Measurements from ENCODE around the gene EML3. TPM values are rescaled to one million over a fixed set of nuclear protein-coding genes. Genes with fewer than 3 reads are reported as not detected.

EML3 gene
- polyA plus RNA-seq (2011; rRNA removed): 15.2 and 19.7 TPM in 2 replicates
- polyA plus RNA-seq (2012; cell fraction: cytosol; rRNA removed): 16.7 and 22.6 TPM in 2 replicates
- polyA plus RNA-seq (2012; cell fraction: nucleus; rRNA removed): 124 and 129 TPM in 2 replicates
- polyA plus RNA-seq (2017; fragmentation: RNase III; extraction: RNeasy Plus Mini Kit Qiagen cat#74134 plus additional on column Dnase treatment): 21.4 to 28.0 TPM (median 27.2 TPM) in 3 replicates
- 15.4 and 16.7 TPM in 2 replicates for polyA minus RNA-seq (2011; rRNA and poly(A)+ RNA removed)

- Histone ChIP-seq H3K9me3 (no peaks in the 10 kb centered on the region), H3K4me3 (peak within 1 kb of the TSS; percentile 61), H3K27ac (peak within 1 kb of the TSS; percentile 80 to 98), H3K4me2 (peak within 1 kb of the TSS; percentile 81), H3K4me1 (peaks cover 29% of the 10 kb centered on the region)
- WGBS (ENCODE audit: missing lambda C conversion rate): 18% methylated on average over 11 of the region's 91 CpGs
- DNase-seq (ENCODE audit: low read depth in 1 of 2, low spot score in 1 of 2) (peak; percentile 88), FAIRE-seq (no peak), ATAC-seq (peak; percentile 65 to 82)
- no peak for TF ChIP-seq ZC3H11A (IDR thresholded peaks at IDR 0.05)
- TF ChIP-seq PBX3 (IDR thresholded peaks at IDR 0.05): no peak
- no peak for TF ChIP-seq ATOH8 (CRISPR knock-in tag; IDR thresholded peaks at IDR 0.05; ENCODE audit: low read depth)
- peak; percentile 76 for TF ChIP-seq SMC3 (IDR thresholded peaks at IDR 0.05)
- TF ChIP-seq KDM5A (IDR thresholded peaks at IDR 0.05): no peak
- no peak for TF ChIP-seq GATA3 (IDR thresholded peaks at IDR 0.05; ENCODE audit: borderline replicate concordance)
- no peak for TF ChIP-seq BHLHE40 (IDR thresholded peaks at IDR 0.05; ENCODE audit: low read depth, low read length)
- TF ChIP-seq JUNB (IDR thresholded peaks at IDR 0.05): no peak
- TF ChIP-seq ESRRA (IDR thresholded peaks at IDR 0.05; ENCODE audit: borderline replicate concordance, low read length): no peak
- no peak for TF ChIP-seq USF2 (IDR thresholded peaks at IDR 0.05)
- no peak for TF ChIP-seq NR3C1 (IDR thresholded peaks at IDR 0.05)
- TF ChIP-seq E2F6 (IDR thresholded peaks at IDR 0.05; ENCODE audit: borderline replicate concordance, low read depth): no peak
- no peak for TF ChIP-seq MAX (IDR thresholded peaks at IDR 0.05)
- peak; percentile 100 for TF ChIP-seq CTCF (IDR thresholded peaks at IDR 0.05)
- TF ChIP-seq MAFK (IDR thresholded peaks at IDR 0.05; ENCODE audit: partially characterized antibody): peak; percentile 79
- TF ChIP-seq CHD4 (IDR thresholded peaks at IDR 0.05; ENCODE audit: borderline replicate concordance): no peak
- TF ChIP-seq HMGXB4 (CRISPR knock-in tag; IDR thresholded peaks at IDR 0.05; ENCODE audit: borderline replicate concordance): peak; percentile 93; the same call in 1 of the 2 replicates
- TF ChIP-seq JUN (IDR thresholded peaks at IDR 0.05): peak; percentile 56 to 70; a peak in 3 of 5 replicates
- TF ChIP-seq RAD21 (conservative IDR thresholded peaks at IDR 0.05 in 1 of 2, IDR thresholded peaks at IDR 0.05 in 1 of 2): peak in 1 of 2 experiments; percentile 59; a peak in 3 of 5 replicates
- no peak for TF ChIP-seq POLR2A (IDR thresholded peaks at IDR 0.05; ENCODE audit: low read length)
- TF ChIP-seq TFCP2L1 (CRISPR knock-in tag; IDR thresholded peaks at IDR 0.05): no peak
- no peak for TF ChIP-seq KDM1A (IDR thresholded peaks at IDR 0.05; ENCODE audit: low read depth)
- TF ChIP-seq HES2 (IDR thresholded peaks at IDR 0.05): no peak
- no peak for TF ChIP-seq EP300 (IDR thresholded peaks at IDR 0.05)
- ChIA-PET CTCF (interaction anchor here (0.7 to 4.1 kb wide), 36 partner anchors 10 to 218 kb away, joined by 3 to 48 read pairs (median 4); partner anchors contain the start of genes B3GAT3, C11orf98, CSKMT and GANAB), POLR2A (interaction anchor here (1.2 to 3.7 kb wide), 5 partner anchors 9 to 55 kb away, joined by 5 to 27 read pairs (median 5); partner anchors contain the start of genes B3GAT3, C11orf98, CSKMT and MTA2)
Observed at GRCh38 chr11:62612366-62613290, at the start of gene EML3, which contains the start of gene ROM1. TSS of gene EML3 (minus strand) at chr11:62612775. CDS start at chr11:62612457, 318 bp downstream. TSS of gene ROM1 (plus strand) at chr11:62613257. CDS start at chr11:62613282, 25 bp downstream.

Data from A549 (cell line).